Keratinocyte (primary cell): Measurements from ENCODE around the gene PKHD1. TPM values are rescaled to one million over a fixed set of nuclear protein-coding genes. Genes with fewer than 3 reads are reported as not detected.
"Not testable (repeated sequence)": the region's sequence is repeated elsewhere in the genome, so short reads cannot be mapped to it uniquely, and the experiment has no call there.

Experiments used
- DNase-seq: peaks from one replicate; pipeline ENCODE4 v3.0.0-alpha.2; 2011; ENCODE audit warnings: low read depth, missing footprints, low spot score
- FAIRE-seq: peaks from 2 replicates; lab custom pipeline; 2011; peaks lifted over from hg19 to GRCh38; lab: Jason Lieb, UNC
- H2AFZ ChIP-seq: 2 replicates; pipeline ENCODE4 v1.6.0; 2012; ENCODE audit warnings: low read length, control low read depth, inconsistent platforms; ENCODE audit not compliant: control insufficient read depth
- H3K27ac ChIP-seq: 2 replicates; pipeline ENCODE4 v1.5.1; 2011; ENCODE audit warnings: low read length; ENCODE audit not compliant: control insufficient read depth, insufficient read depth
- H3K27me3 ChIP-seq: 3 replicates; pipeline ENCODE4 v1.6.0; 2011; ENCODE audit warnings: low read length; ENCODE audit not compliant: control insufficient read depth, insufficient read depth; ENCODE audit errors: extremely low read depth
- H3K36me3 ChIP-seq, 2 experiments: 2 replicates in 1 of 2; 3 replicates in 1 of 2; pipeline ENCODE4 v1.5.1; 2011; ENCODE audit warnings: low read length in 2 of 2, mild to moderate bottlenecking in 1 of 2; ENCODE audit not compliant: control insufficient read depth in 2 of 2, insufficient read depth in 2 of 2; ENCODE audit errors: extremely low read depth in 1 of 2
- H3K4me1 ChIP-seq: 3 replicates; pipeline ENCODE4 v1.5.1; 2011; ENCODE audit warnings: low read length; ENCODE audit not compliant: control insufficient read depth, insufficient read depth; ENCODE audit errors: extremely low read depth
- H3K4me2 ChIP-seq: 3 replicates; pipeline ENCODE4 v1.6.0; 2011; ENCODE audit warnings: low read depth, low read length; ENCODE audit not compliant: control insufficient read depth, insufficient read depth; ENCODE audit errors: extremely low read depth
- H3K4me3 ChIP-seq, 3 experiments: fragments of 200-600 bp in 1 of 3; sonication (generic) in 1 of 3; 2 replicates in 2 of 3; 3 replicates in 1 of 3; pipeline ENCODE4 v1.5.1; 2011 to 2016; ENCODE audit warnings: low read length in 3 of 3, mild to moderate bottlenecking in 3 of 3, control low read depth in 2 of 3, inconsistent platforms in 1 of 3, low read depth in 1 of 3, mixed read lengths in 1 of 3, mixed run types in 1 of 3, moderate library complexity in 1 of 3; ENCODE audit not compliant: control insufficient read depth in 2 of 3, insufficient read depth in 2 of 3; ENCODE audit errors: extremely low read depth in 1 of 3
- H3K79me2 ChIP-seq: 2 replicates; pipeline ENCODE4 v1.6.0; 2012; ENCODE audit warnings: low read length; ENCODE audit not compliant: control insufficient read depth, insufficient read depth
- H3K9ac ChIP-seq: 3 replicates; pipeline ENCODE4 v1.6.0; 2011; ENCODE audit warnings: low read length; ENCODE audit not compliant: control insufficient read depth, insufficient read depth; ENCODE audit errors: extremely low read depth
- H3K9me1 ChIP-seq: 3 replicates; pipeline ENCODE4 v1.6.0; 2011; ENCODE audit warnings: low read length; ENCODE audit not compliant: control insufficient read depth, insufficient read depth; ENCODE audit errors: extremely low read depth
- H3K9me3 ChIP-seq: 2 replicates; pipeline ENCODE4 v1.5.1; 2012; ENCODE audit warnings: low read depth, low read length; ENCODE audit not compliant: control insufficient read depth
- H4K20me1 ChIP-seq: 3 replicates; pipeline ENCODE4 v1.6.0; 2011; ENCODE audit warnings: low read length; ENCODE audit not compliant: control insufficient read depth, insufficient read depth; ENCODE audit errors: extremely low read depth
- EZH2 ChIP-seq: IDR thresholded peaks from one replicate; pipeline ENCODE4 v1.6.1; 2012; ENCODE audit warnings: inconsistent platforms, mild to moderate bottlenecking, low read length, moderate library complexity
- dilution Hi-C: fragments of 300-500 bp; cut with MboI; formaldehyde crosslinking; loops from one replicate; pipeline ENCODE4 v1.7.0; 2020; ENCODE audit warnings: low sequenced_read_pairs; ENCODE audit not compliant: extremely low pct_ligation_motif_present
- polyA plus RNA-seq, 5 experiments: library from polyadenylated mRNA; depleted of rRNA in 3 of 5; stranded (reverse) in 3 of 5; stranded (forward) in 1 of 5; unstranded in 1 of 5; fragments of >200 nt; gene quantifications; 1 replicate in 1 of 5; 2 replicates in 3 of 5; 3 replicates in 1 of 5; pipeline versions ENCODE4 v1.2.1 to v1.2.3, GENCODE V29; 2011 to 2012; ENCODE audit warnings: missing spikeins in 2 of 5, low read depth in 1 of 5, low replicate concordance in 1 of 5
- TF ChIP-seq, protein P1 (sequence below), 3 experiments: IDR thresholded peaks in 1 of 3; conservative IDR thresholded peaks in 1 of 3; optimal IDR thresholded peaks in 1 of 3; 2 replicates in 2 of 3; 3 replicates in 1 of 3; pipeline versions ENCODE3 to v1.5.1; 2011; ENCODE audit warnings: low read length in 3 of 3, mild to moderate bottlenecking in 3 of 3, moderate library complexity in 2 of 3, control low read depth in 1 of 3, inconsistent platforms in 1 of 3; ENCODE audit not compliant: insufficient read depth in 2 of 3; ENCODE audit errors: extremely low read depth in 1 of 3

The PKHD1 gene
- polyA plus RNA-seq, 1 donor (not counting 4 experiments of a cell fraction or from before 2014, with no cell fraction given) = under 0.01 TPM

DNA sequence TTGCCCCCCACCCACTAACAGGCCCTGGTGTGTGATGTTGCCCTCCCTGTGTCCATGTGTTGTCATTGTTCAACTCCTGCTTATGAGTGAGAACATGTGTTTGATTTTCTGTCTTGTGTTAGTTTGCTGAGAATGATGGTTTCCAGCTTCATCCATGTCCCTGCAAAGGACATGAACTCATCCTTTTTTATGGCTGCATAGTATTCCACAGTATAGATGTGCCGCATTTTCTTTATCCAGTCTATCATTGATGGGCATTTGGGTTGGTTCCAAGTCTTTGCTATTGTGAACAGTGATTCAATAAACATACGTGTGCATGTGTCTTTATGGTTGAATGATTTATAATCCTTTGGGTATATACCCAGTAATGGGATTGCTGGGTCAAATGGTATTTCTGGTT lies 169.1 kb downstream of the PKHD1 start:
- H3K4me2 ChIP-seq, H3K9me3 ChIP-seq, H3K27me3 ChIP-seq, H3K4me3 ChIP-seq, H3K79me2 ChIP-seq, dilution Hi-C loops, H4K20me1 ChIP-seq, H3K9me1 ChIP-seq, H3K4me1 ChIP-seq, H3K27ac ChIP-seq, H3K9ac ChIP-seq, FAIRE-seq, DNase-seq, H2AFZ ChIP-seq, H3K36me3 ChIP-seq: not testable (repeated sequence)

DNA sequence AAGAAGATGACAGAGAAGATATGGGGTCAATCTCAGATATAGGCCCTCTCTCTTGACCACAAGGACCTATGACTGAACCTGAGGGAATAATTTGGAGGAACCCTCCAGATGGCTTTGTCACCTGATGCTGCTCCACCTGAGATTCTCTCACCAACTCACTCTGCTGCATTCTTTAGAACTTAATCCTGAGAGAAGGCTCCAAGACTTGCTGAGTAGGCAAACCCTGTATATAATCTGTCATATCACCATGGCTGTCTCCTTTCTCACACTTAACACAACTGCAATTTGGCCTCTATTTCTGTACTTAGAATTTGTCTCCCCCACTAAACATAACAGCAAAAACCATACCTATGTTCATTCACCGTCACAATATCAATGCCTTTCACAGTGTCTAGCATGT lies 172.3 kb downstream of the PKHD1 start:
- Histone ChIP-seq H3K9me3 (no peaks in the 10 kb centered on the region), H3K27ac (no peak overlapping the region), H4K20me1 (no peaks in the 10 kb centered on the region), H3K9ac (no peak overlapping the region), H3K9me1 (no peaks in the 10 kb centered on the region), H3K79me2 (no peaks in the 10 kb centered on the region), H3K27me3 (no peaks in the 10 kb centered on the region), H3K4me2 (no peak overlapping the region), H3K4me3 (no peak overlapping the region), H3K4me1 (no peaks in the 10 kb centered on the region), H2AFZ (no peak overlapping the region), H3K36me3 (no peaks in the 10 kb centered on the region)
- FAIRE-seq = no peak
- DNase-seq = no peak
- TF ChIP-seq, protein P1, sequence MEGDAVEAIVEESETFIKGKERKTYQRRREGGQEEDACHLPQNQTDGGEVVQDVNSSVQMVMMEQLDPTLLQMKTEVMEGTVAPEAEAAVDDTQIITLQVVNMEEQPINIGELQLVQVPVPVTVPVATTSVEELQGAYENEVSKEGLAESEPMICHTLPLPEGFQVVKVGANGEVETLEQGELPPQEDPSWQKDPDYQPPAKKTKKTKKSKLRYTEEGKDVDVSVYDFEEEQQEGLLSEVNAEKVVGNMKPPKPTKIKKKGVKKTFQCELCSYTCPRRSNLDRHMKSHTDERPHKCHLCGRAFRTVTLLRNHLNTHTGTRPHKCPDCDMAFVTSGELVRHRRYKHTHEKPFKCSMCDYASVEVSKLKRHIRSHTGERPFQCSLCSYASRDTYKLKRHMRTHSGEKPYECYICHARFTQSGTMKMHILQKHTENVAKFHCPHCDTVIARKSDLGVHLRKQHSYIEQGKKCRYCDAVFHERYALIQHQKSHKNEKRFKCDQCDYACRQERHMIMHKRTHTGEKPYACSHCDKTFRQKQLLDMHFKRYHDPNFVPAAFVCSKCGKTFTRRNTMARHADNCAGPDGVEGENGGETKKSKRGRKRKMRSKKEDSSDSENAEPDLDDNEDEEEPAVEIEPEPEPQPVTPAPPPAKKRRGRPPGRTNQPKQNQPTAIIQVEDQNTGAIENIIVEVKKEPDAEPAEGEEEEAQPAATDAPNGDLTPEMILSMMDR (optimal IDR thresholded peaks at IDR 0.05 in 1 of 3, IDR thresholded peaks at IDR 0.05 in 1 of 3, conservative IDR thresholded peaks at IDR 0.05 in 1 of 3; ENCODE audit: extremely low read depth in 1 of 3, insufficient read depth in 2 of 3, low read length in 3 of 3) = no peak
- no peak for TF ChIP-seq EZH2
- dilution Hi-C loops = no loop called here

DNA sequence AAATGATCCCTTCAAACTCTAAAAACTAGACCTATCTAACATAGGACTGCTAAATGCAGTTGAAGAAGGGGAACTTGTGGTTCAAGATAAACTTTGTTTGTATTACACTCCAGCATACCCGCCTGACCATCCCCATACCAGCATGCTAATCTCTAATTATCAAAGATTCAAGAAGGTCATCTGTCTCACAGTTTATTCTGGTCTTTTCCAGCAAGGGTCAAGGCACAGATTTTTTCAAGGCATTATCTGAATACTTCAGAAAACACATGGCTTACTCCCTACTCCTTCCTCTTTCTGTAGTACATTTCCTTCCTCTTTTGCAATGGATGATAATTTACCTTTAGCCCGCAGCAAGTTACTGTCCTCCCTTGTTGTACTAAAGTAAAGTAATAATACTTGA lies 174.1 kb downstream of the PKHD1 start:
- dilution Hi-C loops = no loop called here
- no peaks in the 10 kb centered on the region for H3K9me1 ChIP-seq
- no peak for TF ChIP-seq EZH2
- TF ChIP-seq, protein P1 (optimal IDR thresholded peaks at IDR 0.05 in 1 of 3, IDR thresholded peaks at IDR 0.05 in 1 of 3, conservative IDR thresholded peaks at IDR 0.05 in 1 of 3; ENCODE audit: extremely low read depth in 1 of 3, insufficient read depth in 2 of 3, low read length in 3 of 3) = no peak
- FAIRE-seq (no peak), DNase-seq (no peak)
- no peaks in the 10 kb centered on the region for H3K9me3 ChIP-seq
- H3K27ac ChIP-seq = no peak overlapping the region
- no peak overlapping the region for H3K9ac ChIP-seq
- no peak overlapping the region for H3K4me2 ChIP-seq
- H3K79me2 ChIP-seq = no peaks in the 10 kb centered on the region
- H3K36me3 ChIP-seq = no peaks in the 10 kb centered on the region
- no peak overlapping the region for H2AFZ ChIP-seq
- no peaks in the 10 kb centered on the region for H3K4me1 ChIP-seq
- H3K27me3 ChIP-seq = no peaks in the 10 kb centered on the region
- no peaks in the 10 kb centered on the region for H4K20me1 ChIP-seq
- no peak overlapping the region for H3K4me3 ChIP-seq
